Measurements from ENCODE around the gene COPZ2. TPM values are rescaled to one million over a fixed set of nuclear protein-coding genes. Genes with fewer than 3 reads are reported as not detected.

Gene COPZ2
- polyA plus RNA-seq, 1 experiment, result 122 TPM

GRCh38 chr17:48026502-48027321 is 10.9 kb downstream of the COPZ2 start:
- peak; percentile 71 for DNase-seq (ENCODE audit: low read depth, low spot score)
- no peak overlapping the region for H3K4me3 ChIP-seq (ENCODE audit: low read depth, low read length)
- no peaks in the 10 kb centered on the region for H3K27me3 ChIP-seq (ENCODE audit: control insufficient read depth, insufficient read depth, low read length)
- no peaks in the 10 kb centered on the region; the same call in 1 of the 2 replicates for H3K9me3 ChIP-seq (ENCODE audit: control insufficient read depth, insufficient read depth, low read length)
- H3K27ac ChIP-seq (ENCODE audit: low read depth, low read length), result peak overlapping the region; percentile 39
- TF ChIP-seq CTCF (IDR thresholded peaks at IDR 0.05; ENCODE audit: low read depth, low read length), result peak; percentile 96
- CTCF ChIA-PET, result interaction anchor here (0.6 to 3.4 kb wide), 24 partner anchors 8 to 591 kb away, joined by 3 to 82 read pairs (median 8); partner anchors contain the start of genes CBX1, NFE2L1 and SNX11
- POLR2A ChIA-PET, result interaction anchor here (0.6 to 2.5 kb wide), 6 partner anchors 10 to 99 kb away, joined by 4 to 22 read pairs (median 5); partner anchors contain the start of genes CBX1, COPZ2, NFE2L1 and SNX11

- no peak for DNase-seq (ENCODE audit: low read depth, low spot score)
Observed at GRCh38 chr17:48025904-48026501, 11.6 kb downstream of the COPZ2 start.

GRCh38 chr17:48025040-48025903 is 12.3 kb downstream of the COPZ2 start:
- CTCF ChIA-PET, result interaction anchor here (0.6 to 3.4 kb wide), 34 partner anchors 9 to 593 kb away, joined by 3 to 82 read pairs (median 6); partner anchors contain the start of genes CBX1, HOXB5, NFE2L1 and SNX11
- DNase-seq (ENCODE audit: low read depth, low spot score), result peak; percentile 93
- Histone ChIP-seq H3K27ac (ENCODE audit: low read depth, low read length) (peak overlapping the region; percentile 52), H3K27me3 (ENCODE audit: control insufficient read depth, insufficient read depth, low read length) (peaks cover 3% of the 10 kb centered on the region), H3K4me3 (ENCODE audit: low read depth, low read length) (peak overlapping the region; percentile 70), H3K9me3 (ENCODE audit: control insufficient read depth, insufficient read depth, low read length) (no peaks in the 10 kb centered on the region; the same call in 1 of the 2 replicates)
- peak; percentile 70 for TF ChIP-seq CTCF (IDR thresholded peaks at IDR 0.05; ENCODE audit: low read depth, low read length)
- POLR2A ChIA-PET, result interaction anchor here (0.8 to 2.5 kb wide), 5 partner anchors 11 to 99 kb away, joined by 3 to 22 read pairs (median 4); partner anchors contain the start of genes COPZ2 and NFE2L1

More at GRCh38 chr17:48025904-48026501, 11.6 kb downstream of the COPZ2 start:
- POLR2A ChIA-PET, result interaction anchor here (0.6 to 2.5 kb wide), 8 partner anchors 11 to 100 kb away, joined by 3 to 22 read pairs (median 4); partner anchors contain the start of genes CBX1, COPZ2 and NFE2L1
- CTCF ChIA-PET, result interaction anchor here (0.6 to 3.4 kb wide), 36 partner anchors 9 to 592 kb away, joined by 3 to 82 read pairs (median 6); partner anchors contain the start of genes CBX1, HOXB5, NFE2L1 and SNX11
- H3K27ac ChIP-seq (ENCODE audit: low read depth, low read length), result peak overlapping the region; percentile 52
- peaks cover 3% of the 10 kb centered on the region for H3K27me3 ChIP-seq (ENCODE audit: control insufficient read depth, insufficient read depth, low read length)
- no peak overlapping the region for H3K4me3 ChIP-seq (ENCODE audit: low read depth, low read length)
- no peak for TF ChIP-seq CTCF (IDR thresholded peaks at IDR 0.05; ENCODE audit: low read depth, low read length)
- H3K9me3 ChIP-seq (ENCODE audit: control insufficient read depth, insufficient read depth, low read length), result no peaks in the 10 kb centered on the region; the same call in 1 of the 2 replicates

GRCh38 chr17:48024149-48025039 is 13.2 kb downstream of the COPZ2 start:
- DNase-seq (ENCODE audit: low read depth, low spot score), result no peak
- POLR2A ChIA-PET, result interaction anchor here (1.0 to 2.5 kb wide), 2 partner anchors 12 to 54 kb away, joined by 4 to 9 read pairs; partner anchors contain the start of genes CDK5RAP3 and COPZ2
- Histone ChIP-seq H3K4me3 (ENCODE audit: low read depth, low read length) (peak overlapping the region; percentile 60), H3K27ac (ENCODE audit: low read depth, low read length) (no peak overlapping the region), H3K9me3 (ENCODE audit: control insufficient read depth, insufficient read depth, low read length) (no peaks in the 10 kb centered on the region; the same call in 1 of the 2 replicates), H3K27me3 (ENCODE audit: control insufficient read depth, insufficient read depth, low read length) (peaks cover 3% of the 10 kb centered on the region)
- no peak for TF ChIP-seq CTCF (IDR thresholded peaks at IDR 0.05; ENCODE audit: low read depth, low read length)
- CTCF ChIA-PET, result interaction anchor here (0.6 to 3.4 kb wide), 23 partner anchors 10 to 594 kb away, joined by 3 to 82 read pairs (median 6); partner anchors contain the start of genes CBX1, HOXB5 and NFE2L1
